ENCODE data around the gene AUTS2.

GRCh38 chr7:70680743-70681468, 1082.6 kb downstream of the AUTS2 start:
- no peak for TF ChIP-seq ARNT (IDR thresholded peaks at IDR 0.05)
- no peak for TF ChIP-seq TARDBP (IDR thresholded peaks at IDR 0.05)
- no peak for TF ChIP-seq SUZ12 (IDR thresholded peaks at IDR 0.05)
- TF ChIP-seq SP1 (IDR thresholded peaks at IDR 0.05) = no peak
- no peak for TF ChIP-seq NFRKB (IDR thresholded peaks at IDR 0.05)
